NCI-H345 treated with DMSO at 0.1 percent for 48 hours (cell line): ENCODE data around the gene MRFAP1L1.

Experiments
- DNase-seq: peaks from one replicate; lab custom pipeline; 2025; ENCODE audit not compliant: unreplicated experiment; lab: John Stamatoyannopoulos, UW

MRFAP1L1 gene

GRCh38 chr4:6716958-6717655, 7.4 kb upstream of the MRFAP1L1 start:
- no peak for DNase-seq

- DNase-seq, result peak; percentile 41
Observed at GRCh38 chr4:6716018-6716911, 6.6 kb upstream of the MRFAP1L1 start, which contains the start of gene BLOC1S4. Gene BLOC1S4 (plus strand): TSS chr4:6716174. CDS start chr4:6716210, 36 bp downstream.

GRCh38 chr4:6715704-6716017, 6.0 kb upstream of the MRFAP1L1 start:
- no peak for DNase-seq

DNA sequence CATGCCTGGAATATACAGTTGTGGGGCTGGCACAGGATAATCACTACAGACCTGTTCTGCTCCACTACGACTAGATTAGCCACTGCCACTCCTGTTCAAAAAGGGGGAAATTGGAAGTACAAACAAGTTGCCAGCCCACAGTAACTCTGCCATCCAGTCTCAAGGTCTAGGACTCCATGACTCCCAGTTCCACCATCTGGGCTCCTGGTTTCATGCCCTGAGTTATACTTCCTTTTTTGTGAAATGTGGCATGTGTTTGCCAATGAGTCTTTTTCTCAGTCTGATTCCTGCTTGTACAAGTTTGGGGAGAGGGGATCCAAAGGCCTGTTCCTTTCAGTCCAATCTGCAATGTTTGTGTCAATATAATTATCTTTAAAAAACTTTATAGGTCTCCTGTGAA, 5.3 kb upstream of the MRFAP1L1 start:
- DNase-seq, result no peak

DNA sequence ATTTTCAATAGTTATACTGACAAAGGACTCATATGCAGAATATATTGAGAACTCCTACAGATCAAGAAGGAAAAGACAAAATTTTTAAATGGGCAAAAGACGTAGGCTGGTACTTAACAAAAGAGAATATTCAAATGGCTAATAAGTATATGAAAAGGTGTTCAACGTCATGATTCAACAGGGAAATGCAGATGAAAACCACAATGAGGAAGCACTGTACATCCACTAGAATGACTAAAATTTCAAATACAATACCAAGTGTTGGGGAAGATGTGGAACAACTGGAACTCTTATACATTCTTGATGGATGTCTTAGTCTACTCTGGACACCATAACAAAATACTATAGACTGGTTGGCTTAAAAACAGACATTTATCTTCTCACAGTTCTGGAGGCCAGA, 1.3 kb upstream of the MRFAP1L1 start:
- DNase-seq, result no peak

GRCh38 chr4:6710282-6710681, 617 bp upstream of the MRFAP1L1 start:
- no peak for DNase-seq

- DNase-seq, result no peak
Observed at GRCh38 chr4:6706173-6706572, 3.5 kb downstream of the MRFAP1L1 start.

DNA sequence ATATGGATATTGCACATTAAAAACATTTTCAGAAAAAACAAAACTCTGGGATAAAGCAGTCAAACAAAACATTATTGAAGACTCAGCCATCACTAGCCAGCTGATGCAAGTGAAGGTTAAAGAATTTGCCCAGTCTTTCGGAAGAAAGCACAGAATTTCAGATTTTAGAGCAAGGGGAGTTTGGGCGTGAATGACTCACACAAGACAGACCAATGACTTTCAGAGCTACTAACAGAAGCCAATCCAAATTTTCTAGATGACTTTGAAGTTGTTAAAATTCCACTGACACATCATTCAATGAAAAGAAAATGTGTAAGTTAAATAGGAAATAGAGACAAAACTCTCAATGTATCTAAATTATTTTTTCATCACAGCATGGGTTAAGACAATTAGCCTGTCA, 4.0 kb downstream of the MRFAP1L1 start:
- no peak for DNase-seq

DNA sequence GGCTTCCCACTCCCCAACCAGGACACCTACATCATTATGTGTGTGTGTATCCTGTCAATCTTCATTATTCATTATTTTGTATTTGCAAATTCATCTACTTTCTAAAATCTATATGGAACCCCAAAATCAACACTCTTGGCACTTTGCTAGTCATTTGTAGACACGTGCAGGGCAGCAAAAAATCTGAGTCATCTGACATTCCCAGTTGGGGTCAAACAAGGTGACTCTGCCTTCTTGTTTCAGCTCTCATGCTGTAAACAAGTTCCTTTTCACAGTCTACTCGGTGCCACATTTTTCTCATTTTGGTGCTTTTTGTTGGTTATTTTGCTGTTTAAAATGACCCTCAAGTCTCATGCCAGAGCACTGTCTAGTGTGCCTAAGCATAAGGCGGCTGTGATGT, 5.9 kb downstream of the MRFAP1L1 start:
- no peak for DNase-seq

DNA sequence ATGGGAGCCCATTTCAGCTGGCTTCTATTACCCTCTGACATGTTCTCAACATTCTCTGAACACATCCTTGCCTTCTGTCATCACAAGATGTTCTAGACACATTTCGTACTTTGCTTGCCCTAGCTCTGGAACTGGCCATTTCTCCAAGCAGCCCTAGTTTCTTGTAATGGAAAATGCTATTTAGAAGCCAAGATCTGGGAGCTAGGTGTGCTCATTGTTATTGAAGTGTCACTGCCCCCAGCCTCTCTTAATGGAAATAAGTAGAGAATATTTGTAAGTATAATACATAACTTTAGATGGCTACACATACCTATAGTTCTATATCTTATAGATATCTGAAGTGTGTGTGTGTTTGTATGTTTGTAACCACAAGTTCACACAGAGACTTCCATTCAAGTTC, 6.9 kb downstream of the MRFAP1L1 start:
- DNase-seq, result no peak

DNA sequence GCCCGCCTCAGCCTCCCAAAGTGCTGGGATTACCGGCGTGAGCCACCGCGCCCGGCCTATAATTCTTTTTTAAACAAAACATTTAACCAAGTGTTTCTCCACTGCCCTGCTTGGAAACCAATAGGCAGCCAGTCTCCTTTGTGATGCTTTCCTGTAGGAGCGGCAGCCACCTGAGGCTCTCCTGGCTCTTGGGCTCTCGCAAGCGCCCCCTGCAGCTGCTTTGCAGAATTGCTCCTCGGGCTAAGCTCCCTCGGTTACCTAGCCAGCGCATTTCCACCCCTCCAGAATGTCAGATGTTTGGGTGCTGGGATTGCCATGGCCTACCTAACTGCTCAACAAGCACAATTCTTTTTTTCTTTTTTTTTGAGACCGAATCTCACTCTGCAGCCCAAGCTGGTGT, 8.3 kb downstream of the MRFAP1L1 start:
- DNase-seq, result no peak

GRCh38 chr4:6699903-6700302, 9.8 kb downstream of the MRFAP1L1 start:
- DNase-seq, result no peak

DNA sequence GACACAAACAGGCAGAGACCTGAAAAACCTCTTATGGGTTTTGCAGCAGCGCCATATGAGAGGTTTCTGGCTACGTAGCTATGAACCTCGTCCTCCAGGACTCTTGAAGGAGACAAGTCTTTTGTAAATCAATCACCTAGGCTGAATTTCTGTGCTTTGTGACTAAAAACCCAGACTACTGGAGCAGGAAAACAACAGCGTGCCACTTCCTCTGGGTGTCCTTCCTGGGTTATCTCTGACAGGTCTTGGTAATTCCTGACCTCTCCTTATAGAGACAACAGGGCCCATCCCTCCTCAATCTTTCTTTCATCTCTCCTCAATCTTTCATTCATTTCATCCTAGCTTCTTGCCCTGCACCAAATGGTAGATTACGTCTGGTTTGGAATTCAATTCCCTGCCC, 10.3 kb downstream of the MRFAP1L1 start:
- DNase-seq, result no peak

DNA sequence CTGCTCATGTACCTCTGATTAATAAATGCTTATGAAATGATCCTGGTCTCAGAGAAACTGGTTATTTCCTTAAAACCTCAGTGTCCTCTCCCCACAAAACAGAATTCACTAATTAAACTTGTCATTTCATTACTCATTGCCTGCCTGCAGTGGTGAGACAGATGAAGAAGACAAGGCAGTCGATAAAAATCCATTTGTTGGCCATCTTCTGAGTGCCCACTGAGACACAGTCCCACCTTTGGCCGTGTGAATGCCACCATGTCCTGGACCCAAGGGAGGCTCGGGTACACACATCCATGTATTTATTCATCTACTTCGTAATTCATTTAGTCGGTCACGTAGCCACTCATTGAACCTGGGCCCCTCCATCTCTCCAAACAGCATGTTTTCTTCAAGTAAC, 12.5 kb downstream of the MRFAP1L1 start:
- DNase-seq, result no peak

DNA sequence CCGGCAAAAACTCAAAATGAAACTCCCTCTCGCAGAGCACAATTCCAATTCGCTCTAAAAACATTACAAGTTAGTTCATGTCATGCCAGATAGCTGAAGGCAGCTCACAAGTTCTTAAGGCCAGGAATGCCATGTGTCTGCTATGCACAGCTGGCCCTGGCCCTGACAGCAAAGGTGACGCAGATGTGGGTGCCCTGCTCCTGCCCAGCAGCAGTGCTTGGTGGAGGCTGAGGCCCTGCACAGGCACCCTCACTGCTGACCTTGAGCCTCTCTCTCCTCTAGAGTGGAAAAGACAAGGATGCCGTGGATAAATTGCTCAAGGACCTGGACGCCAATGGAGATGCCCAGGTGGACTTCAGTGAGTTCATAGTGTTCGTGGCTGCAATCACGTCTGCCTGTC, 13.1 kb downstream of the MRFAP1L1 start:
- no peak for DNase-seq

DNA sequence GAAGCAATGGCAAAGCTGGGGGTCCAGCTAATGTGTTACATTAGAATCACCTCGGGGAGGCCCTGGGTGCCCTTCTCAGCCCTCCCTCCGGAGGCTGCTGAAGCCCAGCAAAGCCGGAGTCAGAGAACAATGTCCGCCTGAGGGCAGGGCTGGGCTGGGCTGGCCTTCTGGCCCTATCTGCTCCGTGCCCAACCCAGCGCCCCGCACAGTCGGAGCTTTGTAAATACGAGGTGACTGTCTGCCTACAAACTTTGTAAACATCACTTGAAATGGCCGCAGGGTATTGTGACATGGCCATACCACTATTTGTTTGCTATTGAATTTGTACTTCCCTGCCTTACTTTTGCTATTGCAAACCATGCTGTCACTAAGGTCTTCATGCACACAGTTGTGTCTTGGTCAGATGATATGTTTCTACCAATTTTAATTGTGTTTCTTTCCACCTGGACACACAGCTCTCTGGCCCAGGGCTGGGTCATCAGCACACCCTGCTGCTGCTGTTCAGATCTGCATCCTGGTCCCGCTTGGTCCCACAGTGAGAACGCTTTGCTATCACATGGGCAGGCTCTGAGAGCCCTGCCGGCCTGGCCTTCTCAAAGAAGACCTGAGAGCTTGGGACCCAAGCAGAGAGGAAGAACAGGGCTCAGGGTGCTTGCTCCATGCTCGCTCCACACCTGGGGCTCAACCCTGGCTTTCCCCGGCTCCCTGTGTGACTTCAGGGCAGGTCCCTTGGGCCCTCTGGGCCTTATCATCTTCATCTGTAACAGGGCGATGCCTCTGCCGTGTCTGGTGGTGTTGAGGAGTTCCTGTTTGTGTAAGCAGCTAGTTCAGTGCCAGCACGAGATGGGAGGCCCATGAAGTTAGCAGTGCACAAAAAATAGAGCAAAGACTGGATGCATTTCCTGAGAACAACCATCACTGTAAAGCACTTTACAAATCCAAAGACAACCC, 13.7 kb downstream of the MRFAP1L1 start:
- DNase-seq, result no peak

- no peak for DNase-seq
Observed at GRCh38 chr4:6694177-6694901, 15.3 kb downstream of the MRFAP1L1 start.

DNA sequence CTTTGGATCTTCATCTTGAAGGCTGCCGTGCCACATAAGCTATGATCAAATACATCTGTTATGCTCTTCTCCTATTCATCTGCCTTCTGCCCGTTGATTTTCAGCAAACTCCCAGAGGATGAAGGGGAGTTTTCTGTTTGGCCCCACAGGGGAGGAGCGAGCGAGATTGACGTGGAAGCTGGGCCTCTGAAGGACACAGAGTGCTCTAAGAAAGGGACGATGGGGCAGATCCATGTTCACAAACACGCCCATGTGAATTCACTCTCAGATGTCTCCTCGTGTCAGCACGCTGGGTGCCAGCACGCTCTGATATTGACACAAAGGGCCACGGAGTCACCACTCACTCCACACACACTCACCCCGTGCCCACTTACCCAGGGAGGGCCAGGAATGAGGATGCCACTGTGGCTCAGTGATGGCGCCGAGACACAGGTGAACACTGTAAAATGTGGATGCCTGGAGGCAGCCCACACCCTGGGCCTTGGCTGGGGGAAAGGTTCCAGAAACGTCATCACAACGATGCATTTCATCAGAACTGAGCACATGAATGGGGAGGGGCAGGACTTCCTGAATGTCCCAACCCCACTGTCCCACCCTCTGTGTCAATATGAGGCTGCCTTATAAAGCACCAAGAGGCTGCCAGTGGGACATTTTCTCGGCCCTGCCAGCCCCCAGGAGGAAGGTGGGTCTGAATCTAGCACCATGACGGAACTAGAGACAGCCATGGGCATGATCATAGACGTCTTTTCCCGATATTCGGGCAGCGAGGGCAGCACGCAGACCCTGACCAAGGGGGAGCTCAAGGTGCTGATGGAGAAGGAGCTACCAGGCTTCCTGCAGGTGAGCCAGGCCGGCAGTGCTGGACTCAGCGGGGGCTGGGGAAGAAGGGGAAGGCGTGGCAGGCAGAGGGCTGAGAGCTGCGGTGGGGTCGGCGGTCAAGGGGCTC, 16.2 kb downstream of the MRFAP1L1 start, which contains the start of gene S100P:
TSS of gene S100P (plus strand) at position 648 of the 946 bp plus-strand sequence. CDS start at position 703, 55 bp downstream.
- no peak for DNase-seq

GRCh38 chr4:6692806-6693205, 16.9 kb downstream of the MRFAP1L1 start:
- no peak for DNase-seq
